ENCODE results near the gene CUTC.

GRCh38 chr10:99730026-99730425, 2.0 kb upstream of the CUTC start:
- no peak for TF ChIP-seq POLR2AphosphoS5 (IDR thresholded peaks at IDR 0.05; ENCODE audit: low read depth, low read length)
- TF ChIP-seq POLR2A (IDR thresholded peaks at IDR 0.05; ENCODE audit: low read depth, low read length): no peak

Measured in GM12891 (cell line).